Gastroesophageal sphincter (tissue), 4 donors: ENCODE data around the gene TPGS1. TPM values are rescaled to one million over a fixed set of nuclear protein-coding genes. Genes with fewer than 3 reads are reported as not detected.

Experiments used
- ATAC-seq: fragments of 150-250 bp; one replicate; pipeline ENCODE4 v1.9.1; 2016; ENCODE audit warnings: mild to moderate bottlenecking, moderate library complexity
- H3K27ac ChIP-seq, 4 donors: fragments of 200-600 bp; sonication (generic) in 3 of 4; 1 replicate in 3 of 4; 2 replicates in 1 of 4; pipeline ENCODE4 v1.5.1; 2016 to 2019
- H3K27me3 ChIP-seq: fragments of 200-600 bp; sonication (generic); one replicate; pipeline ENCODE4 v1.5.1; 2019
- H3K36me3 ChIP-seq, 2 donors: fragments of 200-600 bp; sonication (generic); one replicate each; pipeline ENCODE4 v1.5.1; 2019; ENCODE audit warnings: control low read depth in 1 of 2
- H3K4me1 ChIP-seq, 3 donors: fragments of 200-600 bp; sonication (generic); 1 replicate in 2 of 3; 2 replicates in 1 of 3; pipeline ENCODE4 v1.5.1; 2016 to 2019; ENCODE audit warnings: control low read depth in 2 of 3
- H3K4me3 ChIP-seq, 2 donors: fragments of 200-600 bp; sonication (generic); one replicate each; pipeline ENCODE4 v1.5.1; 2019; ENCODE audit warnings: mild to moderate bottlenecking in 1 of 2, moderate library complexity in 1 of 2
- H3K9me3 ChIP-seq, 3 donors: fragments of 200-600 bp; sonication (generic); one replicate each; pipeline ENCODE4 v1.5.1; 2017 to 2019; ENCODE audit warnings: control low read depth in 2 of 3
- CTCF ChIP-seq, 4 experiments: fragments of 200-600 bp in 2 of 4; fragments of 450-650 bp in 2 of 4; sonication (generic) in 1 of 4; IDR thresholded peaks; one replicate each; pipeline ENCODE4 v1.5.1; 2017 to 2019; ENCODE audit warnings: antibody characterized with exemption in 4 of 4, mild to moderate bottlenecking in 2 of 4, moderate library complexity in 2 of 4
- EP300 ChIP-seq: sonication (generic); formaldehyde crosslinking; IDR thresholded peaks from one replicate; pipeline ENCODE4 v1.6.1; 2017; ENCODE audit warnings: antibody characterized with exemption, mild to moderate bottlenecking
- POLR2A ChIP-seq, 2 donors: fragments of 450-650 bp; IDR thresholded peaks; one replicate each; pipeline ENCODE4 v1.6.1; 2017; ENCODE audit warnings: antibody characterized with exemption in 2 of 2, mild to moderate bottlenecking in 2 of 2, moderate library complexity in 1 of 2
- POLR2AphosphoS5 ChIP-seq: sonication (generic); formaldehyde crosslinking; IDR thresholded peaks from one replicate; pipeline ENCODE4 v1.6.1; 2017; ENCODE audit warnings: antibody characterized with exemption
- WGBS, 2 donors: methylation state at CpG; one replicate each; pipeline ENCODE4 v1.1.5; 2018; ENCODE audit warnings: low coverage in 1 of 2; 5-methylcytosine and 5-hydroxymethylcytosine counted together
- total RNA-seq, 4 donors: library from RNA; depleted of rRNA; stranded (reverse); fragments of >200 nt; gene quantifications; one replicate each; pipeline ENCODE4 v1.1.0, GENCODE V29; 2016

Gene TPGS1
- total RNA-seq, 4 donors from 2014 or later, result 50.3 to 83.9 (median 69.7) TPM

GRCh38 chr19:542173-542866 is 35.0 kb downstream of the TPGS1 start:
- Histone ChIP-seq H3K4me3 (no peak overlapping the region), H3K27me3 (peaks cover 6% of the 10 kb centered on the region), H3K36me3 (peaks cover 0 to 51% of the 10 kb centered on the region in 2 donors), H3K27ac (no peak overlapping the region), H3K4me1 (peaks cover 0 to 11% (median 0%) of the 10 kb centered on the region in 3 donors), H3K9me3 (no peaks in the 10 kb centered on the region)
- 74% methylated on average over 6 of the region's 34 CpGs; no CpG with 5 or more reads in 1 of the 2 donors for WGBS, 2 donors
- peak; percentile 23 for ATAC-seq
- TF ChIP-seq POLR2A (IDR thresholded peaks at IDR 0.05), result no peak
- no peak for TF ChIP-seq EP300
- no peak for TF ChIP-seq CTCF (IDR thresholded peaks at IDR 0.05)
- TF ChIP-seq POLR2AphosphoS5, result no peak

GRCh38 chr19:543910-544608 is 36.8 kb downstream of the TPGS1 start, which contains the start of gene GZMM:
Gene GZMM (plus strand): TSS chr19:544053. CDS start chr19:544072, 19 bp downstream.
- H3K9me3 ChIP-seq, result no peaks in the 10 kb centered on the region
- TF ChIP-seq EP300, result no peak
- no peak for TF ChIP-seq CTCF (IDR thresholded peaks at IDR 0.05)
- TF ChIP-seq POLR2AphosphoS5, result no peak
- H3K27me3 ChIP-seq, result peaks cover 22% of the 10 kb centered on the region
- 55% methylated on average over 6 of the region's 31 CpGs; no CpG with 5 or more reads in 1 of the 2 donors for WGBS, 2 donors
- peaks cover 0 to 36% of the 10 kb centered on the region in 2 donors for H3K36me3 ChIP-seq
- H3K4me3 ChIP-seq, result no peak within 1 kb of the TSS
- ATAC-seq, result peak; percentile 29
- H3K27ac ChIP-seq, result no peak within 1 kb of the TSS
- H3K4me1 ChIP-seq, result peaks cover 0 to 11% (median 0%) of the 10 kb centered on the region in 3 donors

GRCh38 chr19:547117-547516 is 39.8 kb downstream of the TPGS1 start:
- ATAC-seq, result no peak
- no CpG with 5 or more reads among the region's 15 CpGs for WGBS, 2 donors
- TF ChIP-seq POLR2A (IDR thresholded peaks at IDR 0.05) (no peak), CTCF (IDR thresholded peaks at IDR 0.05) (no peak), EP300 (no peak), POLR2AphosphoS5 (no peak)

GRCh38 chr19:547836-548720 is 40.8 kb downstream of the TPGS1 start:
- 79% methylated on average over 7 of the region's 26 CpGs; no CpG with 5 or more reads in 1 of the 2 donors for WGBS, 2 donors
- peaks cover 55% of the 10 kb centered on the region for H3K27me3 ChIP-seq

More at GRCh38 chr19:547117-547516, 39.8 kb downstream of the TPGS1 start:
- Histone ChIP-seq H3K27ac (no peak overlapping the region), H3K27me3 (peaks cover 46% of the 10 kb centered on the region), H3K4me3 (no peak overlapping the region), H3K9me3 (no peaks in the 10 kb centered on the region), H3K4me1 (peaks cover 0 to 12% (median 3%) of the 10 kb centered on the region in 3 donors), H3K36me3 (peaks cover 0 to 13% of the 10 kb centered on the region in 2 donors)

More at GRCh38 chr19:547836-548720, 40.8 kb downstream of the TPGS1 start:
- Histone ChIP-seq H3K9me3 (no peaks in the 10 kb centered on the region), H3K36me3 (peaks cover 0 to 3% of the 10 kb centered on the region in 2 donors), H3K4me3 (no peak overlapping the region), H3K27ac (no peak overlapping the region), H3K4me1 (peaks cover 0 to 12% (median 3%) of the 10 kb centered on the region in 3 donors)
- TF ChIP-seq POLR2A (IDR thresholded peaks at IDR 0.05), result no peak
- TF ChIP-seq CTCF (IDR thresholded peaks at IDR 0.05), result no peak
- no peak for TF ChIP-seq EP300
- TF ChIP-seq POLR2AphosphoS5, result no peak
- ATAC-seq, result no peak
